Measurements from ENCODE around the gene MYH10. TPM values are rescaled to one million over a fixed set of nuclear protein-coding genes. Genes with fewer than 3 reads are reported as not detected.

Gene MYH10
- total RNA-seq, 1 donor from 2014 or later: 29.1 TPM

- ATAC-seq (no peak), DNase-seq (ENCODE audit: missing footprints) (no peak)
- intact Hi-C loops (cut with DNase I): no loop called here
Measured at GRCh38 chr17:8468980-8469379, 161.5 kb downstream of the MYH10 start.

DNA sequence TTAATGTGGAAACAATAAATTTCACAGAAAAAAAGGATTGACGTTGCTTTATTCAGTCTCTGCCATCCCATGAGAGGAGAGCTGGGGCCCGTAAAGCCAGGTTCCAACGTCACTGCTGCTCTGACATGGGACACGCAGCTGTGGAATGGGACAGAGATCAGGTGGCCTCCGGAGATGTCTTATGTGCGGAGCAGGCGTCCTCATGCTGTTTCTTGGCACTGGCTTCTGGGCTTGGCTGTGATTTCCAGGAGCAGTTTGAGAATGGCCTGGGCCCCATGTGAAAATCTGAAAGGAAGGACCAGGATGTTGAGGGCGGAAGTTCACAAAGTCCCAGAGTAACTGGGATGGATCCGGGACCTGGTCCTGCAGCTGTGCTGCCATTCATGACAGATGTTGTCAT is 162.4 kb downstream of the MYH10 start:
- intact Hi-C loops (cut with DNase I): no loop called here
- peak; percentile 56 for ATAC-seq
- peak; percentile 82 for DNase-seq (ENCODE audit: missing footprints)

DNA sequence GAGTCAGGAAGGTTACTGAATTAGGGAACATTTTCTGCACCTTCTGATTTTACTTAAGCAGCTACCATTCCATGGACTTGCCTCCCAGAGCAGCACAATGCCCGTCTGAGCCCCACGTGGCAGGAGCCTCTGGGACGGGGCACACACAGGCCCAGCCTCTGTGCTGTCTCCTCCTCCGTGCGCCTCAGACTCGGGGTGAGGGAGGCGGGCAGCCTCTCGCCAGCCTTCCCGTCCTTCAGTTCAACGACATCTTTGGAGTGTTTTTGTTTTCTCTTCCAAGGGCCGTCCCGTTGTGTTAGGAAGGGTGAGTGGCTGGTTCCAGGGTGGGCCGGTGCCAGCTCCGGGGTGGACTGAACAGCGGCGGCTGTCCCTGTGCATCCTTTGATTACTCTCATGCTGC is 163.0 kb downstream of the MYH10 start:
- intact Hi-C loops (cut with DNase I): no loop called here
- ATAC-seq (no peak), DNase-seq (ENCODE audit: missing footprints) (no peak)

DNA sequence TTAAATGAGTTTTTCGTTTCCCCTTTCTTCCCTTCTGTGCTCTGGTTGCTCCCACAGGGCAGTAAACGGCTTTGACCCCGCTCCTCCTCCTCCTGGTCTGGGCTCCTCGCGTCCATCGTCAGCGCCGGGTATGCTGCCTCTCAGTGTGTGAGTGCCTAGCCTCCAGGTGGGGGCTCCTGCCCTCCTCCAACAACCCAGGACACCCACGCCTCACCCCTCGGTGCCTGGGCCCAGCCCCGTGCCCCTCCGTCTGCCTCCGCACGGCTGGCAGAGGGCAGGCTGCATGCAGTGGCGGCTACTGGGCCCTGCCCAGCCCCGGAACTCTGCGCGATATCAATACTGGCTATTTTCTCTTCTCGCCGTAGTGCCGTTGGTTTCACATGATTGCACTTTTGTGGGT is 163.7 kb downstream of the MYH10 start:
- intact Hi-C loops (cut with DNase I): no loop called here
- DNase-seq (ENCODE audit: missing footprints) (no peak), ATAC-seq (no peak)

DNA sequence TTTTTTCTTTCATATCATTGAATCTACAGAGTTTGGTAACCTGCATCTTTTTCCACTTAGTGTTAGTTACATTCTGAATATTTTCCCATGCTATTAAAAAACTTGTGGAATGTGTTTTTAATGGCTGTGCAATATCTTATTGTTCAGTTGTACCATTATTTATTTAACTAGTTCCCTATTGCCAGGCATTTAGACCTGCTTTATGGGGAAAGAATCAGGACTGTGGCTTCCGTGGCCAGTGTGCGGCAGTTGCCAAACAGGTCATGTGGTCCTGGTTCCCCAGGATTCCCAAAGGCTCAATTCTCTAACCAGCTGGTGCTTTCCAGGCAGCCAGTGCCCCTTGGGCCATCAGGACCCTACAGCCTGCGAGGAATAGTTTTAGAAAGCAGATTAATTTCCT is 164.1 kb downstream of the MYH10 start:
- DNase-seq (ENCODE audit: missing footprints) (no peak), ATAC-seq (no peak)
- intact Hi-C loops (cut with DNase I): no loop called here

DNA sequence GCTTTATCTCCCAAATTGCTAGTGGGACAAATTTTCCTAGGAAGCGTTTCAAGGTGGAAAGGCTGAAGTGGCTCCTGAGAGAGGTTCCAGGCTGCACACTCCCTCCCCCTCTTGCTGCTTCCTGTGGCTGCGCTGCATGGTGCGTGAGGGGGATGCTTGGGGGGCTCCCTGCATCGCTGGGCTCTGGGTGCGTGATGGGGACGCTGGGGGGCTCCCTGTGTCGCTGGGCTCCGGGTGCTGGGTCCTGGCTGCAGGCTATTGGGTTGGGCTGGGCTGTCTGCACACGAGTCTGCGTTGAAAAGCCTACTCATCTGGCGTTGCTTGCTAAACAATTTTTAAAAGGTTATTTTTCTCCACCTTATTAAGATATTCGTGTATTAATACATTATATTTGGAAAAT is 164.8 kb downstream of the MYH10 start:
- intact Hi-C loops (cut with DNase I): no loop called here

GRCh38 chr17:8465356-8465755 is 165.2 kb downstream of the MYH10 start:
- intact Hi-C loops (cut with DNase I): no loop called here
- no peak for DNase-seq (ENCODE audit: missing footprints)
- ATAC-seq: peak; percentile 34

More for the DNA sequence above, 164.8 kb downstream of the MYH10 start:
- DNase-seq (ENCODE audit: missing footprints) (no peak), ATAC-seq (no peak)

DNA sequence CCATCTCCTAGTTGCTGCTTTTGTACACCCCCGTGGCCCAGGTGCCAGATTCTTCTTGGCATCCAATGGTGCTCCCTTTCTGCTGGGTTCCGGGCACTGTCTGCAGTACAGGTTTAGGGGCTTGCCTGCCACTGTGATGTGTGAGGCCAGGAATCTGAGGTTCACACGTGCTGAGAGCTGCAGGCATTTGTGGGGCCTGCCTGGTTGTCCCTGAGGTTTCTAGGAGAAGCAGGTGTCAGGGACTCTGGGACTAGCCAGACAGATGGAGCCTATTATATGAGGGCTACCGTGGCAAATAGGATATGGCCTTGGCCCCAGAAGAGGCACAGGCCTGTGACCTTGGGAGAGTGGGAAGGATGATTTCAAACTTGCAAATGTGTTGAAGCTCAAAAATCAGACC is 165.6 kb downstream of the MYH10 start:
- ATAC-seq (no peak), DNase-seq (ENCODE audit: missing footprints) (no peak)
- intact Hi-C loops (cut with DNase I): no loop called here

GRCh38 chr17:8463099-8463498 is 167.4 kb downstream of the MYH10 start:
- ATAC-seq (no peak), DNase-seq (ENCODE audit: missing footprints) (no peak)
- intact Hi-C loops (cut with DNase I): no loop called here

DNA sequence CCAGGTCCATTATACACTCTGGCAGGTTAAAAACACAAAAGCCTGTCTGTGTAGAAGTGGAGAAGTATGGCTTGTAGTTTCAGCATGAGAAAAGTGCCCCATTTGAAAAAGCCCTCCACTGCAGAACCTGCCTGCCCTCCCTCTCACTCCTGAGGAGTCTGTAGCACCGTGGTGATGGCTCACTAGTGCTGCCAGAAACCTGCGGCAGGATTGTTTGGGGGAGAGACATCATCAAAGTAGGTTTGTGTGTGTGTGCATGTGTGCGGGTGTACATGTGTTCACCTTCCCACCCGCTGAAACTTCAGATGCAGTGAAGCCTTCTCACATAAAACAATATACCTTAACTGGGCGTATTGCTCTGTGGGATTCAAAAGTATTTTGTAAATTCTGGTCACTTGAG is 168.0 kb downstream of the MYH10 start:
- no peak for DNase-seq (ENCODE audit: missing footprints)
- intact Hi-C loops (cut with DNase I): no loop called here
- no peak for ATAC-seq

DNA sequence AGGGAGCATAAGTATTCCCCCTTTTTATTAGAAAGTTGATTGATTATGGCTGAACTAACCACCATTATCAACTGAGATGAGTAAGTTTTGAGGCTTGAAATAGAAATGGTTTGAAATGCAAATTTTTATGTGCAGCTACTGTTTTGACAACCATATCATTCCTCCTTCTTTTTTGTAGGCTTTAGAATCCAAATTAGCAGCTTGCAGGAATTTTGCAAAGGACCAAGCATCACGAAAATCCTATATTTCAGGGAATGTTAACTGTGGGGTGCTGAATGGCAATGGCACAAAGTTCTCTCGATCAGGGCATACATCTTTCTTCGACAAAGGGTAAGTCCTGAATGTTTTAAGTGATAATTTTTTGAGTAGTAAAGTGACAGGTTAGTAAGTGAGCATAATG is 170.7 kb downstream of the MYH10 start:
- intact Hi-C loops (cut with DNase I): no loop called here
- no peak for ATAC-seq
- DNase-seq (ENCODE audit: missing footprints): no peak

DNA sequence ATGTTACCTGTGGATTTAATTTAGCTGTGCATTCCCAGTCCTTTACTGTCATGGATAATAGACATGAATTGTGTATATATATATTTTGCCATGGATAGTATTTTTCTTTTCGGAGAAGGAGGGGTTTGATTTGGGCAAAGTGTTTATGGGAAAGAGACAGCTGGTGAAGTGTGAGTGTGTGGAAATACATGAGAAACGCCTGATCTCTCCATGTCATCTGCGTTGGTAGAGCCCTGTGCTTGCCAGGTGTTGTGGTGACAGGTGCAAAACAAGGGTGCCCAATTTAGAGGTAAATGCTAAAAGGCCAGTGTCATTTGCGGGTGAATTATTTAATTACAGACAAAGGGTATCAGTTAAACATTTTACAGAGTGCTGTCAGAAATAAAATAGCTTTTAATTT is 171.4 kb downstream of the MYH10 start:
- intact Hi-C loops (cut with DNase I): no loop called here
- ATAC-seq: no peak
- no peak for DNase-seq (ENCODE audit: missing footprints)

GRCh38 chr17:8458128-8458527 is 172.4 kb downstream of the MYH10 start:
- intact Hi-C loops (cut with DNase I): no loop called here
- ATAC-seq (no peak), DNase-seq (ENCODE audit: missing footprints) (no peak)

- ATAC-seq (no peak), DNase-seq (ENCODE audit: missing footprints) (no peak)
- intact Hi-C loops (cut with DNase I): no loop called here
Measured at GRCh38 chr17:8455665-8456209, 174.8 kb downstream of the MYH10 start.

GRCh38 chr17:8453326-8453725 is 177.2 kb downstream of the MYH10 start:
- intact Hi-C loops (cut with DNase I): no loop called here
- ATAC-seq (no peak), DNase-seq (ENCODE audit: missing footprints) (no peak)

GRCh38 chr17:8451933-8452614 is 178.5 kb downstream of the MYH10 start:
- intact Hi-C loops (cut with DNase I): no loop called here
- ATAC-seq (no peak), DNase-seq (ENCODE audit: missing footprints) (no peak)

DNA sequence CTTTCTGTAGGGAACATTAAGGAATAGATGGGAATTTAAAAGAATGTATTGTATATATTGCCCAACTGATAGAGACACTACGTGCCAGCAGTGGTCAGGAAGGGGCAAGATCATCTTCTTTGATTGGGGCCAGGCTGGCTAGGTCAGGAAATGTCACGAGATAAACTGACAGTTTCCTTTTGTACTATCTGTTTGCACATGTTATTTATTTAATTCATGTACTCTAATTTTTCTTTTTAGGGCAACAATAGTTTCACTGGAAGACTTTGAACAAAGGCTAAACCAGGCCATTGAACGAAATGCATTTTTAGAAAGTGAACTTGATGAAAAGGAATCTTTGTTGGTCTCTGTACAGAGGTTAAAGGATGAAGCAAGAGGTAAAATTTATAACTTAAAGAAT is 182.2 kb downstream of the MYH10 start:
- intact Hi-C loops (cut with DNase I): no loop called here
- no peak for DNase-seq (ENCODE audit: missing footprints)
- ATAC-seq: no peak

- no peak for ATAC-seq
- intact Hi-C loops (cut with DNase I): no loop called here
- DNase-seq (ENCODE audit: missing footprints): no peak
Measured at GRCh38 chr17:8447799-8448198, 182.7 kb downstream of the MYH10 start.

DNA sequence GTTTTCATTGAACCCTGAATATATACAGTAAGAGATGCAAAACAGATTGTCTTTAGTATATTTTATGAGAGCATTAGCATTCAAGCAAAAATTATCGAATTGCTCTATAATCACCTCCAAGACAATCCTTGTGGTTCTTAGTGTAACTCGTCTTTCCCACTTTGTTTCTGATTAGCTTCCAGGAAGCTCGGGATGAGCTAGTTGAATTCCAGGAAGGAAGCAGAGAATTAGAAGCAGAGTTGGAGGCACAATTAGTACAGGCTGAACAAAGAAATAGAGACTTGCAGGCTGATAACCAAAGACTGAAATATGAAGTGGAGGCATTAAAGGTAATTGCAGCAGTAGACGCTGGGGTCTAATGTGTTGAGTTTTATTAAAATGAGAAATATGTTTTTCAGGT is 185.0 kb downstream of the MYH10 start:
- DNase-seq (ENCODE audit: missing footprints) (no peak), ATAC-seq (no peak)
- intact Hi-C loops (cut with DNase I): no loop called here

- ATAC-seq: no peak
- intact Hi-C loops (cut with DNase I): no loop called here
- DNase-seq (ENCODE audit: missing footprints): no peak
Measured at GRCh38 chr17:8444494-8444893, 186.0 kb downstream of the MYH10 start.

GRCh38 chr17:8443756-8444155 is 186.8 kb downstream of the MYH10 start:
- ATAC-seq: no peak
- no peak for DNase-seq (ENCODE audit: missing footprints)
- intact Hi-C loops (cut with DNase I): no loop called here
